ENCODE data around the gene IRF6. TPM values are rescaled to one million over a fixed set of nuclear protein-coding genes. Genes with fewer than 3 reads are reported as not detected.

Gene IRF6
- total RNA-seq, 4 donors from 2014 or later: 9.9 to 66.4 (median 52.2) TPM

DNA sequence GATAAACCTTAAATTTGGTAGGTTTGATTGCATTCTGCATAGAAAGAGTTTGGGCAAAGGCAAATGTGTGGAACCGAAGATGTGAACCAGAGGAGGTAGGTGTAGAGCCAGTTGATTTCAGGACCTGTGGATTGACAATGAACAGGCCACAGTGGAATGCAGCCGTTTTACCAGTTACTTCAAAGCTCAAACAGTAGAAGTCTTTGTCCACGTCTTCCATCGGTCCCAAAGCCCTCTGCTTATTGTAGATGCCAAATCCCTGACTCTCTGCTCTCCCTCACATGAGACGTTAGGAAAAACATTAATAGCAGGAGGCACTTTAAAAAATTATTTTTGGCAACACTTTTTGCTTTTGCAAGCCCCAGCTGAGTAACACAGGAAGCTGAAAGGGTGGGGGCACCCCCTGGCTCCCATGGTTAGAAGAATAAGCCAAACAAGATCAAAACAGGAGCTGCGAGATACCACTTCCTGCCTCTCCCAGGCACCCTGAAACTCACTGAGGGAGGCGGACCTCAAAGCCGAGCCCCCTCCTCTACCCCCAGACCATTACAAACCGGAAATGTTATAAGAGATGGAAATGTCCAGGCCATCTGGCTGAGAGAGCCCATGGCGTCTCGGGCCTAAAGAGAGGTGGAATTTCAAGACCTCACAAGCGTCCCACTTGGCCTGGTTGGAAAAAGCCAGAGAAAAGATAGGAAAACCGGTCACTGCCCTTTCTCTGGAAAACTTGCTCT lies 36.6 kb downstream of the IRF6 start:
- H3K27me3 ChIP-seq: no peaks in the 10 kb centered on the region
- peak overlapping the region; percentile 72 to 85 (median 78) for H3K27ac ChIP-seq
- no peaks in the 10 kb centered on the region for H3K9me3 ChIP-seq
- peaks cover 0 to 16% (median 9%) of the 10 kb centered on the region in 4 donors for H3K4me1 ChIP-seq
- DNase-seq: peak in 2 of 3 donors; percentile 87 to 91
- H3K36me3 ChIP-seq: no peaks in the 10 kb centered on the region
- TF ChIP-seq POLR2A (IDR thresholded peaks at IDR 0.05) (no peak), CTCF (IDR thresholded peaks at IDR 0.05) (no peak)
- peak overlapping the region; percentile 33 to 49 (median 39) for H3K4me3 ChIP-seq

DNA sequence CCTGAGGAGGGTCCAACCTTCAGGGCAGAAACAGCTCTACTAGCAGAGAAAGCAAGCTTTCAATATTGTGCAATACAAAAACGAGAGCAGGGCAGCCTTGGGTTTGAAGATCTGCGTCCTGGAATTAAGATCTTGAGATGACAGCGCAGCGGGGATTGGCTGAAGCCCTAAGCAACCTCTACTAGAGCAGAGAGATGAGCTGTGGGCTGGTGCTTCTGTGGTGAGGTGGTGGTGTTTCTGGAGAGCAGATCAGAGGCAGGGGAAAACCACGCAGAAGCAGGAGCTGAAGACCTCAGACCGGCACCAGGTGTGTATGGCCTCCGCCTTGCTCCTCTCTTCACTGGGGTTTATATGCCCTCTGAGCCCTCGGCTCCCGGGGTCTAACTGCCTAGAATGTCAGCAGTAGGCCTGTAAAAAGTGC lies 37.6 kb downstream of the IRF6 start:
- Histone ChIP-seq H3K27ac (peak overlapping the region; percentile 72 to 85 (median 78)), H3K27me3 (no peaks in the 10 kb centered on the region), H3K36me3 (no peaks in the 10 kb centered on the region), H3K4me3 (peak overlapping the region; percentile 33 to 49 (median 39)), H3K9me3 (no peaks in the 10 kb centered on the region), H3K4me1 (peaks cover 0 to 16% (median 9%) of the 10 kb centered on the region in 4 donors)
- TF ChIP-seq CTCF (IDR thresholded peaks at IDR 0.05) (no peak), POLR2A (IDR thresholded peaks at IDR 0.05) (peak in 1 of 2 donors; percentile 31)
- peak in 2 of 3 donors; percentile 90 to 94 for DNase-seq

DNA sequence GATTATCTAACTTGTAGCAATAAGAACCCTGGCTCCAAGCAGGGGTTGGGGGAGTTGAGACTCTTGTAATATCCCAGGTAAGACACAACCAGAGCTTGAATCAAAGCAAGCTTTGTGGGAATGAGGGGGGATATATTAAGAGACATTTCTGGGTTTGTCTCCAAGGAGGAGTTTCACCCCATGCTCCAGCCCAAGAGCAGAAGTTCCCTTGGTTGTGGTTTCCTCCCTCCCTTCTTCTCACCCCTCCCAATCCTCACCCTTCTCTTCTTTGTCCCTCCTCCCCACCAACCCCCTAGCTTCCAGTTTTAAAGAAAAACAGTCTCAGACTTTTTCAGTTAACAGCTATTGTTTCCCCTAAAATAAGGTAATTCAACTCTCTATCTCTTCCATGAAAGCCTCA lies 38.2 kb downstream of the IRF6 start:
- Histone ChIP-seq H3K36me3 (no peaks in the 10 kb centered on the region), H3K27ac (peak overlapping the region; percentile 49 to 85 (median 78)), H3K4me1 (peaks cover 0 to 16% (median 9%) of the 10 kb centered on the region in 4 donors), H3K4me3 (no peak overlapping the region), H3K9me3 (no peaks in the 10 kb centered on the region), H3K27me3 (no peaks in the 10 kb centered on the region)
- no peak for DNase-seq
- no peak for TF ChIP-seq POLR2A (IDR thresholded peaks at IDR 0.05)
- TF ChIP-seq CTCF (IDR thresholded peaks at IDR 0.05): no peak

GRCh38 chr1:209767096-209767495 lies 38.8 kb downstream of the IRF6 start:
- Histone ChIP-seq H3K27me3 (no peaks in the 10 kb centered on the region), H3K9me3 (no peaks in the 10 kb centered on the region), H3K4me3 (no peak overlapping the region), H3K4me1 (peaks cover 0 to 16% (median 9%) of the 10 kb centered on the region in 4 donors), H3K27ac (peak overlapping the region in 2 of 4 donors; percentile 49 to 85), H3K36me3 (no peaks in the 10 kb centered on the region)
- TF ChIP-seq POLR2A (IDR thresholded peaks at IDR 0.05) (no peak), CTCF (IDR thresholded peaks at IDR 0.05) (no peak)
- no peak for DNase-seq

DNA sequence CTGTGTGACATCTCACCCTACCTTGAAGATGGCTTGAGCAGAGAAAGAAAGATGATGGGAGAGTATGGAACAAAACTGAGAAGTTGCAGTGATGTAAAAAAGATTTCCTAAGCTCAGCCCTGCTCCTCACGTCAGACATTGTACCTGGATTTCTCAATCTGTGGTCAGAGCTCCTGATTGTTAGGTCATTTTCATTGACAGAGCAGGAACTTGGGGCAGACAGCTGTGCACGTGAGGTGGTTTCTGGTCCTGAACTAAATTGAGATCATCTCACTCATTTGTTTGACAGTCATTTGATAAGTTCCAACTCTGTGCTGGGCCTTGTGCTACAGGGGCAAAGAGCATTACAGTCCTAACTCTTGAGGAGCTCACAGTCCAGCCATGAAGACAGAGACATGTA lies 39.9 kb downstream of the IRF6 start:
- H3K9me3 ChIP-seq: no peaks in the 10 kb centered on the region
- H3K27ac ChIP-seq: peak overlapping the region in 1 of 4 donors; percentile 18
- H3K4me3 ChIP-seq: no peak overlapping the region
- H3K27me3 ChIP-seq: no peaks in the 10 kb centered on the region
- DNase-seq: no peak
- TF ChIP-seq CTCF (IDR thresholded peaks at IDR 0.05) (no peak), POLR2A (IDR thresholded peaks at IDR 0.05) (no peak)
- H3K36me3 ChIP-seq: no peaks in the 10 kb centered on the region
- peaks cover 0 to 14% (median 9%) of the 10 kb centered on the region in 4 donors for H3K4me1 ChIP-seq
